Epithelial cell of proximal tubule (primary cell): ENCODE results near the gene PLXNA1. TPM values are rescaled to one million over a fixed set of nuclear protein-coding genes. Genes with fewer than 3 reads are reported as not detected.

Experiments
- DNase-seq: peaks from one replicate; pipeline ENCODE4 v3.0.0-alpha.2; 2011; ENCODE audit warnings: low read depth
- H3K4me3 ChIP-seq: 2 replicates; pipeline ENCODE4 v1.5.1; 2011; ENCODE audit warnings: low read depth, mild to moderate bottlenecking, low read length
- CTCF ChIP-seq: conservative IDR thresholded peaks from 2 replicates; pipeline ENCODE4 v1.5.1; 2012; ENCODE audit warnings: low read depth, mild to moderate bottlenecking, low read length
- total RNA-seq: library from RNA; depleted of rRNA; stranded (reverse); fragments of >200 nt; gene quantifications from 2 replicates; pipeline ENCODE4 v1.2.3, GENCODE V29; 2015

The PLXNA1 gene
- total RNA-seq, 1 donor from 2014 or later: 35.5 TPM

DNA sequence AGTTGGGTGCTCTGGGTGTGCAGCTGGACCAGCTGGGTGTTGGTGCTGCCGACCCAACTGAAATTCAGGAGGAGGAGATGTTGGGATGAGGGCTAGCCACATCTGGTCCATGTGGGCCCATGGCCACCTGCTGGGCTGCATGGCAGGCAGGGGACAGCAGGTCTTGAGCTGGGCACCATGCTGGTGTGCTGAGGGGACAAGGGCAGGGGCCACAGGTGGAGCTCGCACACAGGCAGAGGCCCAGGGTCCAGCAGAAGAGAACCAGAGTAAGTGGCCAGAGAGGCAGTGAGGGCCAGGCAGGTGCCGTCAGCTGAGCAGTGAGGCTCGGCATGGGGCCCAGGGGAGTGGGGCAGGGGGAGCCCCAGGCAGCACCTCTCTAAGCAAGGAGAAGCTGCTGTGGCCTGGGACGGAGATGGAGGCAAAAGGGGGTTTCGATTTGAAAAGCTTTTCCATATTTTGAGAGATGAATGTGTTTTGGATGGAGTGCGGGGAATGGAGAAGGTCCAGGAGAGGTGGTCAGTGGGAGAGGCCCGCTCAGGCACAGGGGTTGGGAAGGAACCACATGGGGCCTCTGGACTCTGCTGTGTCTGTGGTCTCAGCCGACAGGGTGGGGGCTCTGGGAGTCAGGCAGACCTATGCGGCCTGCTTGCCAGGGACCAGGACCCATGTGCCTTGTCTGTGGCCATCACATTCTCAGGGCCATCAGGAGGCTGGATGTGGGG, 30.5 kb upstream of the PLXNA1 start:
- no peak overlapping the region for H3K4me3 ChIP-seq
- no peak for TF ChIP-seq CTCF
- no peak for DNase-seq

DNA sequence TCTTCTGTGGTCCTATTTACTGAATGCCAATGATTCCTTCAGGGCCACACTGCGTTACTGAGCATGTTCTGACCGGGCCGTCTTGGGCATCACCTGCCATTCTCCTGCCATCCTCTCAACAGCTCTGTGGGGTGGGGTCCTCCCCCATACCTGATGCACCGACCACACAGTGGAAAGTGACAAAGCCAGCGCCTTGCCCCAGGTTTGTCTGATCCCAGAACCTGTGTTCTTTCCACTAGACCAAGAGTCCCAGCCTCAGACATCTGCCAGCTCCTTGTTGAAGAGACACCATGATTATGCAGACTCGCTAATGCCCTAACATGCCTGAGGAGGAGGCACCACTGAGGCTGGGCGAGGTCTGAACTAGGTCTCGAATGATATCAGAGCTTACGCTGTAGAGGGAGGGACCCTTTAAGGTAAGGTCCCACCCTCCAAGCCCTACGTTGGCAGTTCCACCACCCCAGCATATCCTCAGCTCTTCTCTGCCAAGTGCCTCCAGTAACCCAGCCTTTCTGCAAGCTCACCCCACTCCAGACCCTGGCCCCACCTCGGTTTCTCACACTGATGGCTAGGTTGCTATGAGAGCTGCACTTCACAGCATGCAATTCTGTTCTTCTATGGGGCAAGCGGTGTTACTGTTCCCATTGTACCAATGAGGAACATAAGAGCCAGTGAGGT, 29.8 kb upstream of the PLXNA1 start:
- no peak for DNase-seq
- H3K4me3 ChIP-seq: no peak overlapping the region
- TF ChIP-seq CTCF: no peak

- no peak overlapping the region for H3K4me3 ChIP-seq
- DNase-seq: no peak
- no peak for TF ChIP-seq CTCF
Observed at GRCh38 chr3:126954141-126954842, 28.6 kb upstream of the PLXNA1 start.

DNA sequence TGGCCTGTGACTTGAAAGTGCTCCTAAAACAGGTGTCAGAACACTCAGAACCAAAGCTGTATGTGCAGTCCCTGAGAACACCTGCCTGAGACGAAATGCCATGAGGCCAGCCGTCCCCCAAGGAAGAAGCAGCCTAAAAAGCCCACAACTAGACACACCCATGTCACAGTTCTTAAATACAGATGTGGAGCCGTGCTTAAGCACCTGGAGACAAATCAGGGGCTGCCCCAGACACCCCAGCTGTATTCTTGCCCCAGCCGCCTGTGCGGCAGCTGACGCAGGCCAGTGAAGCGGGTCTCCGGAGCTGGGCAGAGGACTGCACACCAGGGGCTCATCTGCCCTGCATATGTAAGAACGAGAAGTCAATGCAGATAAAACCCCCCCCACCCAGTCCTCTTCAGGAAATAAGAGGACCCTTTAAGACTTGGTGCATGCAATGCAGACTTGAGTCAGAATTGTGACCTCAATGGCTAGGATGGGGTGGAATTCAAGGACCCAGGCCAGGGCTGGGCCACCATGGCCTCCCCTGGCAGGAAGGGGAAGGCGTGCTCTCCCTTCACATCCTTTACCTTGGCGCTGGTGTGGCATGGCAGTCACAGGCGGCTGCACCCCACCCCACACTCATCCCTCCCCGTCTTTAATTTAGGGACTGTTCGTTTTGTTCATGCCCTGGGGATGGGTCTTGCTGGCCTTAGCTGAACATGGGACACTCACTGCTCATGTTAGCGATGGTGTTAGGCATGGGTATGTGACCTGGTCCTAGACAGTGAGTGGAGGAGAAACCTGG, 27.7 kb upstream of the PLXNA1 start:
- TF ChIP-seq CTCF: no peak
- DNase-seq: no peak
- no peak overlapping the region for H3K4me3 ChIP-seq

DNA sequence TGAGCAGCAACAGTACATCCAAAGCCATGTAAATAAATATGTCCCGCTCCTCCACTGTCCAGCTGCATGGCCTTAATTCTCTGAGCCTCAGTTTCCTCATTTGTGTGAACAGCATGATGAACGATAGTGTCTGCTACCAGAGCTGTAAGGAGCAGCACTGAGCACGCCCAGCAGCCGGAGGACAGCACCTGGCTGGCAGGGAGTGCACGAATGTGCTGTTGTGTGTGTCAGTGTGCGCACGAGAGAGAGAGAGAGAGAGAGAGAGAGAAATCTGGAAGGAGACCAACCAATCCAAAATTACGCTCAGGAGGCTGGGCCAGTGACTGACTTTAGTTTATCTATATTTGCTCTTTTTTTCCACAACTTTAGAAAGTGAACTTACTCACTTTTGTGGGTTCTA, 26.6 kb upstream of the PLXNA1 start:
- TF ChIP-seq CTCF: no peak
- no peak overlapping the region for H3K4me3 ChIP-seq
- DNase-seq: no peak

DNA sequence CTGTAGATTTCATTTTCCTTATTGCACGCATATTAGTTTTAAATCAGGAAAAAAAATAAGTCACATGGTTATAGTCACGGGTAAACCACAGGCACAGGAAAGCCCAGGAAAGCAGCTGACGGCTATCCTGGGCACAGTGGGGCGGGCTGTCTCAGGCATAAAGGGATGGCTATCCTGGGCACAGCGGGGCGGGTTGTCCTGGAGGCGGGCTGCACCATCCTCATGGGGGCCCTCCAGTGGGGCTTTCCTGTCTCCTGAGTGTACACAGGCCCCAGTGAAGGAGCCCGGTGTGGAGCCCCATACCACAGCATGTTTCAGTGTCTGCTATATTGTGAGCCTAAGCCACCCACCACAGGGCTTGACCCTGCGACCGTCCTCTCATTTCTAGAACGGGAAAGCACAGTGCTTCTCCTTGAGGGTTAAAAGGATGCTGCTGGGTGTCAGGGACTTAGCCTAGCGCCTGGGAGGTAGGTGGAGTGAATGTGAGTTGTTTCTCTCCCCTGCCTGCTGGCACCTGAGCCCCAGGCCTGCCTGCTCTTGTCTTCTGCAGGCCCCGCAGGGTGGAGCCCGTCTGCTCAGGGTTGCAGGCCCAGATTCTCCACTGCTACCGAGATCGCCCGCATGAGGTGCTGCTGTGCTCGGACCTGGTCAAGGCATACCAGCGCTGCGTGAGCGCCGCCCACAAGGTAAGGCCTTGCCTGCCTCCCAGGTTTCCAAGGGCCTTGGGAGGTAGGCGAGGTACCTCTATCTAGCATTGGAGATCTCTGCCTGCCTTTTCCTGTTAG, 25.9 kb upstream of the PLXNA1 start:
- no peak for TF ChIP-seq CTCF
- H3K4me3 ChIP-seq: no peak overlapping the region
- DNase-seq: no peak
